Omental fat pad (tissue), 4 donors: Measurements from ENCODE around the gene DZIP1. TPM values are rescaled to one million over a fixed set of nuclear protein-coding genes. Genes with fewer than 3 reads are reported as not detected.

Experiments used
- ATAC-seq: fragments of 150-250 bp; one replicate; pipeline ENCODE4 v1.9.1; 2016; ENCODE audit warnings: mild to moderate bottlenecking, moderate library complexity; ENCODE audit not compliant: low FRiP score
- DNase-seq: peaks from one replicate; pipeline ENCODE4 v3.0.0-alpha.2; 2019; ENCODE audit warnings: low spot score
- total RNA-seq, 4 donors: library from RNA; depleted of rRNA; stranded (reverse); fragments of >200 nt; gene quantifications; one replicate each; pipeline ENCODE4 v1.1.0, GENCODE V29; 2016
- TF ChIP-seq, protein P1 (sequence below), 3 donors: fragments of 450-650 bp; IDR thresholded peaks; one replicate each; pipeline ENCODE4 v1.5.1; 2016 to 2017; ENCODE audit warnings: antibody characterized with exemption in 3 of 3, mild to moderate bottlenecking in 3 of 3, moderate library complexity in 2 of 3

DZIP1 gene
- total RNA-seq, 4 donors from 2014 or later, result 6.6 to 18.0 (median 8.5) TPM

DNA sequence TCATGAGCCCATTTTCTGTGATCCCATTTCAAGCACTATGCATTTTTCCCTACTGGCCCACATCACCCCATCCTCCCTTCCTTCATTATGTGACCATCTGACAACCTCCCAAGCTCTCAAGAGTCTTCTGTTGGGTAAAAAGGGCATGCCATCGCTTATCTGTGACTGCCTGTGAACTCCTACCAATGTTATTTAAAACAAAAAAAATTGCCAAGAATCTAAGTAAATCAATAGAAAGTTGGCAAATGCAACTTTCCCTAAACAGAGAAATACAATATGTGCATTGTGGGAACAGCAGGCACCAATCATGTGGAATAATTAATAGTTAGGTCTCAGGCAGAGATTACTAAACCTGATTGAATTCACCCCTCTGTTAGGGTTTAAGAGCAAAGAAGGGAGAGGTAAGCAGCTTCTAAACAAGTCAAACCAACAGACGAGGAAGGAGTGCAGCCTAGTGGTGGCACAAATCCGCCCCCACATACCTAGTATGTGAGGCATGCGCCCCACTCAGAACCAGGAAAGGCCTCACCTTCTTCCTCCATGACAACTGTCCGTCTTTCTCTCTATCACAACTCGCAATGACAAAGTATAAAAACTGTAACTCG lies 29.8 kb downstream of the DZIP1 start:
- no peak for ATAC-seq
- DNase-seq, result no peak
- TF ChIP-seq, protein P1, sequence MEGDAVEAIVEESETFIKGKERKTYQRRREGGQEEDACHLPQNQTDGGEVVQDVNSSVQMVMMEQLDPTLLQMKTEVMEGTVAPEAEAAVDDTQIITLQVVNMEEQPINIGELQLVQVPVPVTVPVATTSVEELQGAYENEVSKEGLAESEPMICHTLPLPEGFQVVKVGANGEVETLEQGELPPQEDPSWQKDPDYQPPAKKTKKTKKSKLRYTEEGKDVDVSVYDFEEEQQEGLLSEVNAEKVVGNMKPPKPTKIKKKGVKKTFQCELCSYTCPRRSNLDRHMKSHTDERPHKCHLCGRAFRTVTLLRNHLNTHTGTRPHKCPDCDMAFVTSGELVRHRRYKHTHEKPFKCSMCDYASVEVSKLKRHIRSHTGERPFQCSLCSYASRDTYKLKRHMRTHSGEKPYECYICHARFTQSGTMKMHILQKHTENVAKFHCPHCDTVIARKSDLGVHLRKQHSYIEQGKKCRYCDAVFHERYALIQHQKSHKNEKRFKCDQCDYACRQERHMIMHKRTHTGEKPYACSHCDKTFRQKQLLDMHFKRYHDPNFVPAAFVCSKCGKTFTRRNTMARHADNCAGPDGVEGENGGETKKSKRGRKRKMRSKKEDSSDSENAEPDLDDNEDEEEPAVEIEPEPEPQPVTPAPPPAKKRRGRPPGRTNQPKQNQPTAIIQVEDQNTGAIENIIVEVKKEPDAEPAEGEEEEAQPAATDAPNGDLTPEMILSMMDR (IDR thresholded peaks at IDR 0.05), result no peak

DNA sequence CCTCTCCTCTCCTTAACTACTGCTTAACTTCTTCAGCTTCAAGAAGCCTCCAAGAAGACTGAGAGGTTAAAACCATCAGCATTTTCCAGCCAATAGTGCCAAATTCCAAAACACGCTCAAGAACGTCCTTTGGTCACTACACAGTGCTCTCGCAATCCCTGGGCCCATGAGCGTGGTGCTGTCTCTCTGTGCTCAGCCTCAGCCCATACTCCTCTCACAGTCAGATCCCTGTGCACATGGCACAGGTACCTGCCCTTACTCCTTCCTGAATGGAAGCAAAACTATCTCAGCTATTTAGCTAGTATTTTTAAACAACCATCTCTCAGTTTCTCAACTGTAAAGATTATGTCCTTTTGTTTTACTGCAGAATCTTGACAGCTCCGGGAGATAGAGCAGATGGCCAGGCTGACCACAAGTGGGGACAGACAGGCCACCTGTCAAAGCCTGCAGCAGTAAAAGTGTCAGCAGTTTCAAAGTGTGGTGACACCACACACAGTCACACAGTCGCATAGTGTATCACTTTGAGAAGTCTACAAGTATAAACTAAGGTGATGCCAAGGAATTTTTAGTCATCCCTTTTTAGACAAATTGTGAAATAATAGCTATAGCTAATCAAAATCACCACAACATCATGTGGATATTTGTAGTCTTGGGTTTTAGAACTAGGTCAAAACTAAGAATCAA lies 35.7 kb downstream of the DZIP1 start:
- no peak for DNase-seq

DNA sequence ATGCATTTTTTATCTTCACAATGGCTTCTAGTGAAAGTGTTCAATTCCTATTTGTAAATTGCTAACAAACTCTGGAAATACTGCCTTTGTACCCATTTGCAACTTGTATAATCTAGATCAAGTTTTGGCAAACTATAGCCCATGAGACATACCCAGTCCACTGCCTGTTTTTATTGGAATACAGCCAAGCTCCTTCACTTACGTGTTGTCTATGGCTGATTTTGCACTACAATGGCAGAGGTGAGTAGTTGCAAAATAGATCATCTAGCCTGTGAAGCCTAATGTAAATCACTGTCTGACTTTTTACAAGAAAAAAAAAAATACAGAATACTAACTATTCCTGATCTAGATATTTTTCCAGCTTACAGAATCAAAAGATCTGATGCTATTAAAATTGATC lies 37.1 kb downstream of the DZIP1 start:
- no peak for DNase-seq
- no peak for ATAC-seq
- TF ChIP-seq, protein P1 (IDR thresholded peaks at IDR 0.05), result no peak

More for the DNA sequence above, 35.7 kb downstream of the DZIP1 start:
- ATAC-seq, result no peak
- TF ChIP-seq, protein P1 (IDR thresholded peaks at IDR 0.05), result no peak

DNA sequence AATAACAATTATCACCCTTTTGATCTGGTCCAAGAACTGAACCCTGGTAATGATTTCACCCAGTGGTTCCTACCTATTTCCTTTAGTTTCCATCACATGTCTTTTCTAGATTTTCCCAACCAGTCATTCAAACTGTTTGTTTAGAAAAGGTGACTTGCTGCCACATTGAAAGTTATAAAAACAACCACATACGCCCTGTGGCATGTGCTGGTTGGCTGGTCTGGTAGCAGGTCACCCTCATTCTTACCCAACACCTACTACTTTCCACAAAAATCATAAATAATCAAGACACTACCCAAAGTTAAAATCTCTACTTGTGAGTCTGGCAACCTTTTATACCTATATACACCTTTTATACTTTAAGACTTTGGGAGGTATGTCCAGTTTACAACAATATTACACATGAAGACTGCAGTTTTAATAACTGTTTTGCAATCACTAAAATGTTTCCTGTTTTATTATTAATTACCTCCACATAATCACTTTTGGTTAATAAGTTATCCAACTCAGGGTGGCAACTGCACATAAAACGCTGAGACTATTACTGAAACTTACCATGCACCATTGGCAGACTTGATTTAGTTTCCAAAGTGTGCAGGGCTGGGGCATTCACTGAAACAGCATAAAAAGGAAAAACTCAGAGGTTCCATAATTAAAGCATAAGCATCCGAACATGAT lies 38.9 kb downstream of the DZIP1 start:
- no peak for ATAC-seq
- no peak for DNase-seq
- TF ChIP-seq, protein P1 (IDR thresholded peaks at IDR 0.05), result no peak

DNA sequence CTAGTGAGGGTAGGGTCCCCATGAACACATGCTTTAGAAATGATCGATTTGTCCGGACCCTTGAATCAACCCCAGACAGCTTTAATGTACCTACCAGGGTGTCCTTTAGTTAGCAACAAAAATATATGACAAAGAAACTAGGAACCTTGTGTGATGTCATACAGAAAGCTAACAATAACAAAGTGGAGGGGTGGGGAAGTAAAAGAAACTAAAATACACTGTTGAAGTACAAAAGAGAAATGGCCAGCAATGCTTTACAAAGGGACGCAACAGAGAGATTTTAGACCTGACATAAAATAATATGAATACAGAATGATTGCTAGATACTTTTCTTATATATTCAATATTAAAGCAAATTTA lies 40.0 kb downstream of the DZIP1 start:
- no peak for DNase-seq
- TF ChIP-seq, protein P1 (IDR thresholded peaks at IDR 0.05), result no peak
- no peak for ATAC-seq

DNA sequence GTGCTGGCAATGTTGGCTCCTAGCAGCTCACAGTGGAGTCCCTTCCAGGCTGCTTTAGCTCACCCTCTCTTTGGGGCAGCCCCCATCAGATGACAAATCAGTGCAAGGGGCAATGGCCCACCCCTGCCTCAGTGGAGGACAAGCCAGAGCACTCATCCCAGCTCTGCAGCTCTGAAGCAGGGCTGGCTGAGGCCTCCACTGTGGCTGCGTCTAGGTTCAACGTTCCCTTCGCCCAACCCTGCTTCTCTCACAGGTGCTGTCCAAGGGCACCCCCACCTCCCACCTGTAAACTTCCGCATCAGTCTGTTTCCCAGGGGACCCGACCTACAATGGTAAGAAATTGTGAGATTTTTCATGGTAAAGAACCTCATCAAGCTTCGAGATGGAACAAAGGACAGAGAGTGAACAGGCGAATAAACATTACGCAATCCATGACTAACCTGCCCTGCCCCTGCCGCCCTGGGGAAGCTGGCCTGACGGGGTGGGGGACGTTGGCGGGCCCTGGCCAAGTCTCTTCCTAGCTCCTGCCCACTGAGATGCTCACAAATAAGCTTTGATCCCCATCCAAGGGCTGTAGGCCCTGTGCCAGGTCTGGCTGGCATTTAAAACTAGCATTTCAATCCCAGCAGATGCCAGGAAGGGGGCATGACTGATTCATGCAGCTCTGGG lies 40.5 kb downstream of the DZIP1 start:
- DNase-seq, result no peak
- TF ChIP-seq, protein P1 (IDR thresholded peaks at IDR 0.05), result no peak

More for the DNA sequence above, 40.5 kb downstream of the DZIP1 start:
- ATAC-seq, result no peak
